Measurements from ENCODE around the gene MRPL20. TPM values are rescaled to one million over a fixed set of nuclear protein-coding genes. Genes with fewer than 3 reads are reported as not detected.

Gene MRPL20
- total RNA-seq, 2 donors from 2014 or later: 74.9 to 77.5 TPM

DNA sequence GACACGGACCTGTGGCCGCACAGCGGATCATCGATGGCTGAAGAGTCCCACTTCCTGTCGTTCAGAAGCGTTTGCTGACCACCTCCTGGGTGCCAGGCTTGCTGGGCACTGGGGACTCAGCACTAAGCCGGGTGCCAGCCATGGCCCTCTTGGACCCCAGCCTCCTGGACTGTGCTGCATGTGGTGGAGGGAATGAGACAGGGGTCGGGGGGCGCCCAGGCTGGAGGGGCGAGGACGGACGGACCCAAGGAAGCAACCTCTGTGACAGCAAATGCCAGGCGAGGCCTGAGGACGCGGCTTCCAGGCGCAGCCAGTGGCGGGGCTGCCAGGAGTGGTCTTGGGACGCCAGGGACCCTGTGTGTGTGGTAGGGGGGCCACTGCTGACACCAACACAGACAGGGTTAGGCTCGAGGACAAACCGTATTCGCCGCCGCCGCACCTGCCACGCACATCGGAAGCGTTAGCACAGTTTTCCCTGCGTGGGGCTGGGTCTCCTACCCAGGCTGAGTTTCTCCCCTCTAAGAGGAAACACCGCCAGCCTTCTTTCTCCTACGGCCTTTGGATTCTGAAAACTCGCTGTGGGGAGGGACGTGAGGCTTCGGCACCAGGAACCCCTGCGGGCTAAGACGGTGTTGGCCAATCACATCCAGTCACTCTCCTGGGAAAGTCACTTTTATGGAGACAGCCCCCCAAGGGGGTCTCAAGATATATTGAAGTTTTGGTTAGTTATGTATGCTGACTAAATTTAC is 45.7 kb downstream of the MRPL20 start:
- H3K27ac Mint-ChIP-seq: no peak overlapping the region
- H3K4me1 Mint-ChIP-seq (ENCODE audit: low read depth): peaks cover 8% of the 10 kb centered on the region
- H3K27me3 Mint-ChIP-seq (ENCODE audit: low read depth): no peaks in the 10 kb centered on the region
- no peak overlapping the region for H3K4me3 Mint-ChIP-seq
- H3K36me3 Mint-ChIP-seq (ENCODE audit: insufficient read depth in 2 of 2): no peaks in the 10 kb centered on the region
- ATAC-seq (replicated peaks in 1 of 2): no peak
- H3K9me3 Mint-ChIP-seq: no peaks in the 10 kb centered on the region
- DNase-seq: no peak

DNA sequence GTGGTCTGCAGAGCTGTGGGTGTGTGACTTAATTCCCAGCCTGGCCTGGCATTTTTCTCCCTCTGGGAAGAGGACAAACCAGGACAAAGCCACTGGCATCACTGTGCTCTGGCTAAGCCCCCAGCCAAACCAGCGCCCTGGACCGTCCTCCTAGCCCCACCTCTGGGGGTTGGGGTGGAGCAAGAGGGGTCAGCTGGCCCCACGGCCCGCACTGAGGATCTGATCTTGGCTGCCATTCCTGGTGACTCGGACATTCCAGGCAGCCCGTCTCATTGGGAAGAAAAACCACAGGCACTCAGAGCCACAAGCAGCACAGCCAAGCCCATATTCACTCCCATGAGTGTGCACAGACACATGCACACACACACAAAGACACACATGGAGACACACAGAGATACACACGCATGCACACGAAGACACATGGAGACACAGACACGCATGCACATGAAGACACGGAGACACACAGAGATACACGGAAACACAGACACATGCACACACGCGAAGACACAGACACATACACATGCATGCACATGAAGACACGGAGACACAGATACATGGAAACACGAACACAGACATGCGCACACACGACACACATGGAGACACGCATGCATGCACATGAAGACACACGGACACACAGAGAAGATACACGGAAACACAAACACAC is 46.5 kb downstream of the MRPL20 start:
- DNase-seq: no peak
- Mint-ChIP-seq H3K36me3 (ENCODE audit: insufficient read depth in 2 of 2) (no peaks in the 10 kb centered on the region), H3K4me3 (no peak overlapping the region), H3K9me3 (no peaks in the 10 kb centered on the region), H3K4me1 (ENCODE audit: low read depth) (peaks cover 8% of the 10 kb centered on the region), H3K27ac (no peak overlapping the region), H3K27me3 (ENCODE audit: low read depth) (no peaks in the 10 kb centered on the region)
- ATAC-seq (replicated peaks in 1 of 2): no peak

DNA sequence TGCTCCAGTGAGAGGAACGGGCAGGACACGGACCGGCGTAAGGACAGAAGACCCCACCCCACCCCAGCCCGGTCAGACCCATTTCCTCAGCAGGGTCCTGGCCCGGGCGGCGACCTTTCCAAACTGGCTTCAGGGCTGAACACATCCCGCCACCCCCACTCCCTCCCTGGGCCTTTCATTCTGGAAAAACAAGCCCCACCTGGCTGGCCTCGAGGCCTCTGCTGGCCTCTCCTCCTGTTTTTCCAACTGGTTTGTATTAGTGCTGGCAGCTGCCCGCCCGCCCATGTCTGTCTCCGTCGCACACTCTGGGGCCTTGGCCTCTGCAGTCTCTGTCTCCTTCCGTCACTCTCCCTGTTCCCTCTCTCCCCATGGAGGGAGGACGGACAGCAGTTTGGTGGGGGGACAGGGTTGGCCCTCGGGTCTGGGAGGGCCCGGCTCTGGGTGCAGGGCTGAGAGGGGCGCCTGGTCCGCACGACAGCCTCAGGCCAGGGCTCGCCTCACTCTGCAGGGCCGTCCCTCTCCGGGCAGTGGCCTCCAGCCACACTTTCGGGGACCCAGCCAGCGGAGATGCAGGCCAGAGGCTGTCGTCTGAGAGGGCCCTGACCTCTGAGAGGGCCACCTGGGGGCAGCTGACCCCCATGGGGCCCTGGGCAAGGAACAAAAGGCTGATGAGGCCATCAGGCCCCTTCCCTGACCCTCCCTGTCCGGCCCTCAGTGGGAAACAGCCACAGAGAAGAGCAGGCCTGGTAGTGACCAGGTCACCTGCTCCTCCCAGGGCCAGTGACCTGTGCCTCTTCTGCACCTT is 47.2 kb downstream of the MRPL20 start:
- Mint-ChIP-seq H3K4me3 (no peak overlapping the region), H3K36me3 (ENCODE audit: insufficient read depth in 2 of 2) (no peaks in the 10 kb centered on the region), H3K9me3 (no peaks in the 10 kb centered on the region), H3K27ac (no peak overlapping the region), H3K4me1 (ENCODE audit: low read depth) (peaks cover 8% of the 10 kb centered on the region), H3K27me3 (ENCODE audit: low read depth) (no peaks in the 10 kb centered on the region)
- no peak for ATAC-seq (replicated peaks in 1 of 2)
- DNase-seq: no peak

DNA sequence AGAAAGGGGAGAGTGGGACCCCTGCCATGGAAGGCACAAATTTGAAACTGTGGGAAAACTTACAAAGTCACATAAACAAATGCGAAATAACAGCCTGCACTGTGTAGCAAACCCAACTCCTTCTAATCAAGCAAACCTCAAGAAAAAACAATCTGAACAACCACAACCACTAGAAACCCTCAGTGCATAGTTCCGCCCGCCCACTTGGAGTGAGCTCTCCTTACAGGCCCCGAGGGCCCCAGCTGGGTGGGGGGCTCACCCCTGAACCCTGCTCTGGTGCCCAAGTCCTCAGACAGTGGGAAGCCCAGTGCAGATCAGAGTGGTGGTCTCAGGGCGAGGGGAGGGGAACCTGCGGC is 47.8 kb downstream of the MRPL20 start:
- ATAC-seq (replicated peaks in 1 of 2): peak; percentile 21 to 43
- H3K27ac Mint-ChIP-seq: no peak overlapping the region
- H3K36me3 Mint-ChIP-seq (ENCODE audit: insufficient read depth in 2 of 2): no peaks in the 10 kb centered on the region
- H3K4me3 Mint-ChIP-seq: peak overlapping the region; percentile 16 to 46
- DNase-seq: no peak
- H3K27me3 Mint-ChIP-seq (ENCODE audit: low read depth): no peaks in the 10 kb centered on the region
- no peaks in the 10 kb centered on the region for H3K9me3 Mint-ChIP-seq
- peaks cover 8% of the 10 kb centered on the region for H3K4me1 Mint-ChIP-seq (ENCODE audit: low read depth)

GRCh38 chr1:1358433-1359271 is 48.4 kb downstream of the MRPL20 start, which contains the start of gene MXRA8:
MXRA8 (minus strand) TSS chr1:1358555; CDS start chr1:1358504, 51 bp downstream.
- ATAC-seq (replicated peaks in 1 of 2): peak; percentile 49 to 54
- Mint-ChIP-seq H3K27ac (no peak within 1 kb of the TSS), H3K27me3 (ENCODE audit: low read depth) (no peaks in the 10 kb centered on the region), H3K9me3 (no peaks in the 10 kb centered on the region), H3K4me1 (ENCODE audit: low read depth) (peaks cover 14% of the 10 kb centered on the region), H3K4me3 (peak within 1 kb of the TSS; percentile 16 to 59), H3K36me3 (ENCODE audit: insufficient read depth in 2 of 2) (no peaks in the 10 kb centered on the region)
- DNase-seq: no peak

GRCh38 chr1:1357871-1358432 is 49.1 kb downstream of the MRPL20 start:
- Mint-ChIP-seq H3K27ac (no peak overlapping the region), H3K9me3 (no peaks in the 10 kb centered on the region), H3K4me1 (ENCODE audit: low read depth) (peaks cover 14% of the 10 kb centered on the region), H3K27me3 (ENCODE audit: low read depth) (peaks cover 4% of the 10 kb centered on the region), H3K36me3 (ENCODE audit: insufficient read depth in 2 of 2) (no peaks in the 10 kb centered on the region), H3K4me3 (peak overlapping the region; percentile 12 to 59)
- no peak for DNase-seq
- ATAC-seq (replicated peaks in 1 of 2): no peak

DNA sequence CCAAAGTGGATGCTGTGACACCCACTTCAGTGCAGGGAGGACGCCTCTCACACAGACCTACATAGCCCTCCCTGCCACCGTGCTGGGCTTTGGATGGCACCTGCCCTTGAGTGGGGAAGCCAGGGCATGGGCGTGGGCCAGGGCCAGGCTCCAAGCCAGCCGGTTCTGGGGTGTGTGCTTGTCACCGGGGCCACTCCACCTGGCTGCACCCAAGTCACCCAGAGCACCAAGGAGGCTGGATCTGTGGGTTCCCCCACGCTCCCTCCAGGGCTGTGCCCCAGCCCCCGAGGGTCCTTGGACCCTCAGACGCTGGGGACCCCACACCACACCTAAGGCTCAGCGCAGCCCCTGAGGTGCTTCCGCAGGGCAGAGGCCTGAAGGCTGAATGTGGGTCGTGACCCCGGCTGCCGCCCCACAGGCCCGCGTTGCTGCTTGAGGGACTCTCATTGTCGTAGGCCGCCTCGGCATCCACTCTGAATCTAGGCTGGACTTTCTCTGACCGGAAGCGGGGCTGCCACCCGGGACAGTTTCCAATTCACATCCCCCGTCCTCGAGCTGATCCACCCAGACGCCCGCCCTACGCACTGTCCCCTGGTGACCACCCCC is 50.2 kb downstream of the MRPL20 start:
- Mint-ChIP-seq H3K27ac (no peak overlapping the region), H3K4me3 (no peak overlapping the region), H3K9me3 (no peaks in the 10 kb centered on the region), H3K27me3 (ENCODE audit: low read depth) (peaks cover 12% of the 10 kb centered on the region), H3K4me1 (ENCODE audit: low read depth) (peaks cover 14% of the 10 kb centered on the region), H3K36me3 (ENCODE audit: insufficient read depth in 2 of 2) (no peaks in the 10 kb centered on the region)
- ATAC-seq (replicated peaks in 1 of 2): peak in 1 of 2 donors; percentile 8
- no peak for DNase-seq

GRCh38 chr1:1356166-1356795 is 50.8 kb downstream of the MRPL20 start:
- DNase-seq (no peak), ATAC-seq (replicated peaks in 1 of 2) (no peak)
- H3K9me3 Mint-ChIP-seq: no peaks in the 10 kb centered on the region
- H3K36me3 Mint-ChIP-seq (ENCODE audit: insufficient read depth in 2 of 2): no peaks in the 10 kb centered on the region
- peaks cover 14% of the 10 kb centered on the region for H3K4me1 Mint-ChIP-seq (ENCODE audit: low read depth)
- H3K27ac Mint-ChIP-seq: no peak overlapping the region
- H3K27me3 Mint-ChIP-seq (ENCODE audit: low read depth): peaks cover 12% of the 10 kb centered on the region
- no peak overlapping the region for H3K4me3 Mint-ChIP-seq

GRCh38 chr1:1355416-1355815 is 51.7 kb downstream of the MRPL20 start:
- Mint-ChIP-seq H3K9me3 (no peaks in the 10 kb centered on the region), H3K27ac (no peak overlapping the region), H3K4me1 (ENCODE audit: low read depth) (peaks cover 14% of the 10 kb centered on the region), H3K27me3 (ENCODE audit: low read depth) (peaks cover 12% of the 10 kb centered on the region), H3K4me3 (no peak overlapping the region), H3K36me3 (ENCODE audit: insufficient read depth in 2 of 2) (no peaks in the 10 kb centered on the region)
- DNase-seq: peak in 1 of 2 donors; percentile 31
- ATAC-seq (replicated peaks in 1 of 2): peak; percentile 21 to 30

GRCh38 chr1:1354271-1355247 is 52.5 kb downstream of the MRPL20 start:
- Mint-ChIP-seq H3K4me3 (peak overlapping the region; percentile 51 to 54), H3K9me3 (no peaks in the 10 kb centered on the region), H3K27ac (no peak overlapping the region), H3K27me3 (ENCODE audit: low read depth) (peaks cover 12% of the 10 kb centered on the region), H3K36me3 (ENCODE audit: insufficient read depth in 2 of 2) (no peaks in the 10 kb centered on the region), H3K4me1 (ENCODE audit: low read depth) (peaks cover 14% of the 10 kb centered on the region)
- ATAC-seq (replicated peaks in 1 of 2): no peak
- no peak for DNase-seq

All from activated T-cell treated with anti-CD3 and anti-CD28 coated beads, Interleukin-2, amount 50 U/mL, for 72 hours (primary cell).